Smooth muscle cell (in vitro differentiated cells): Measurements from ENCODE around the gene CERS1. TPM values are rescaled to one million over a fixed set of nuclear protein-coding genes. Genes with fewer than 3 reads are reported as not detected.

ENCODE experiments used
- DNase-seq: peaks from one replicate; lab custom pipeline; 2025; ENCODE audit not compliant: unreplicated experiment; lab: John Stamatoyannopoulos, UW
- H2AFZ ChIP-seq: fragments of 200-600 bp; sonication (generic); 2 replicates; pipeline ENCODE4 v1.6.0; 2016; ENCODE audit warnings: antibody characterized with exemption, low read depth, mild to moderate bottlenecking
- H3F3A ChIP-seq: fragments of 200-600 bp; sonication (generic); 2 replicates; pipeline ENCODE4 v1.6.0; 2017; ENCODE audit warnings: antibody characterized with exemption, low read depth
- H3K27ac ChIP-seq: fragments of 200-600 bp; sonication (generic); 2 replicates; pipeline ENCODE4 v1.5.1; 2016; ENCODE audit warnings: low read depth, mild to moderate bottlenecking
- H3K27me3 ChIP-seq: fragments of 200-600 bp; sonication (generic); 2 replicates; pipeline ENCODE4 v1.6.1; 2016; ENCODE audit warnings: low read depth, mild to moderate bottlenecking
- H3K36me3 ChIP-seq: fragments of 200-600 bp; sonication (generic); 2 replicates; pipeline ENCODE4 v1.5.1; 2016; ENCODE audit warnings: low read depth
- H3K4me1 ChIP-seq: fragments of 200-600 bp; sonication (generic); 2 replicates; pipeline ENCODE4 v1.5.1; 2016; ENCODE audit warnings: low read depth
- H3K4me2 ChIP-seq: fragments of 200-600 bp; sonication (generic); 2 replicates; pipeline ENCODE4 v1.6.0; 2016; ENCODE audit warnings: mild to moderate bottlenecking
- H3K4me3 ChIP-seq: fragments of 200-600 bp; sonication (generic); 2 replicates; pipeline ENCODE4 v1.5.1; 2016; ENCODE audit warnings: mild to moderate bottlenecking
- H3K79me2 ChIP-seq: fragments of 200-600 bp; sonication (generic); 2 replicates; pipeline ENCODE4 v1.6.0; 2016; ENCODE audit warnings: low read depth, mild to moderate bottlenecking
- H3K9ac ChIP-seq: fragments of 200-600 bp; sonication (generic); 2 replicates; pipeline ENCODE4 v1.6.0; 2016; ENCODE audit warnings: low read depth
- H3K9me3 ChIP-seq: fragments of 200-600 bp; sonication (generic); replicated peaks from 2 replicates; pipeline ENCODE4 v1.5.1; 2016; ENCODE audit warnings: low read depth
- H4K20me1 ChIP-seq: fragments of 200-600 bp; sonication (generic); 2 replicates; pipeline ENCODE4 v1.6.0; 2016; ENCODE audit warnings: low read depth
- CTCF ChIP-seq: fragments of 200-600 bp; sonication (generic); IDR thresholded peaks from 2 replicates; pipeline ENCODE4 v1.5.1; 2017; ENCODE audit warnings: borderline replicate concordance, mild to moderate bottlenecking, antibody characterized with exemption; ENCODE audit not compliant: insufficient read depth, poor library complexity, severe bottlenecking
- WGBS: methylation state at CpG from one replicate; pipeline ENCODE4 v1.1.7; 2016; ENCODE audit warnings: low lambda C conversion rate; 5-methylcytosine and 5-hydroxymethylcytosine counted together
- polyA plus RNA-seq: library from polyadenylated mRNA; unstranded; fragments of >200 nt; fragmentation: Nextera tagmentation; extraction: Ambion mirVana; gene quantifications from 2 replicates; pipeline ENCODE4 v1.2.1, GENCODE V29; 2016
- total RNA-seq: library from RNA; depleted of rRNA; stranded (reverse); fragments of >200 nt; gene quantifications from 2 replicates; pipeline ENCODE4 v1.2.3, GENCODE V29; 2014

The CERS1 gene
- total and polyA plus RNA-seq, 2 experiments from 2014 or later = 2.4 to 4.2 TPM

GRCh38 chr19:18941628-18942354 is 45.8 kb upstream of the CERS1 start:
- WGBS = 69% methylated on average over 18 of the region's 18 CpGs
- Histone ChIP-seq H3K4me3 (no peak overlapping the region), H3K27ac (no peak overlapping the region), H3K4me1 (peaks cover 6% of the 10 kb centered on the region), H4K20me1 (peaks cover 14% of the 10 kb centered on the region), H3K36me3 (no peaks in the 10 kb centered on the region), H3K9me3 (no peaks in the 10 kb centered on the region), H2AFZ (no peak overlapping the region), H3K79me2 (peaks cover 20% of the 10 kb centered on the region), H3K27me3 (no peaks in the 10 kb centered on the region), H3K4me2 (peak overlapping the region; percentile 54), H3K9ac (no peak overlapping the region), H3F3A (no peaks in the 10 kb centered on the region)
- no peak for TF ChIP-seq CTCF
- DNase-seq = no peak

GRCh38 chr19:18940769-18941627 is 45.0 kb upstream of the CERS1 start, which contains the start of gene HOMER3:
HOMER3 (minus strand) TSS chr19:18941217; CDS start chr19:18938982, 2,235 bp downstream.
- Histone ChIP-seq H3K4me2 (peak within 1 kb of the TSS; percentile 99), H3K79me2 (peaks cover 20% of the 10 kb centered on the region), H4K20me1 (peaks cover 14% of the 10 kb centered on the region), H3K9me3 (no peaks in the 10 kb centered on the region), H2AFZ (peak within 1 kb of the TSS; percentile 83), H3K27ac (peak within 1 kb of the TSS; percentile 41), H3K9ac (peak within 1 kb of the TSS; percentile 83), H3F3A (no peaks in the 10 kb centered on the region), H3K36me3 (no peaks in the 10 kb centered on the region), H3K4me1 (peaks cover 6% of the 10 kb centered on the region), H3K4me3 (peak within 1 kb of the TSS; percentile 77), H3K27me3 (no peaks in the 10 kb centered on the region)
- peak; percentile 49 for TF ChIP-seq CTCF
- peak; percentile 61 for DNase-seq
- 6% methylated on average over 18 of the region's 81 CpGs for WGBS

GRCh38 chr19:18939922-18940768 is 44.2 kb upstream of the CERS1 start:
- Histone ChIP-seq H3K36me3 (no peaks in the 10 kb centered on the region), H3K4me1 (peaks cover 6% of the 10 kb centered on the region), H2AFZ (peak overlapping the region; percentile 83), H3K9ac (peak overlapping the region; percentile 83), H3K4me2 (peak overlapping the region; percentile 99), H3F3A (no peaks in the 10 kb centered on the region), H3K27me3 (no peaks in the 10 kb centered on the region), H3K4me3 (peak overlapping the region; percentile 77), H3K79me2 (peaks cover 20% of the 10 kb centered on the region), H3K9me3 (no peaks in the 10 kb centered on the region), H4K20me1 (peaks cover 14% of the 10 kb centered on the region), H3K27ac (peak overlapping the region; percentile 41)
- TF ChIP-seq CTCF = peak; percentile 1
- DNase-seq = peak; percentile 26
- WGBS = 2% methylated on average over 38 of the region's 47 CpGs
